Embryonic facial prominence (tissue), 1 donor: ENCODE measurements around the gene HTR6.
A peak's percentile ranks its signal among the peaks of the same experiment; 100 is the strongest.

Experiments used
- DNase-seq: peaks from one replicate; pipeline ENCODE4 v3.0.0-alpha.2; 2016; ENCODE audit errors: extremely low spot score

The HTR6 gene

GRCh38 chr1:19656780-19657466 is 7.8 kb upstream of the HTR6 start:
- no peak for DNase-seq

- no peak for DNase-seq
These were observed 7.2 kb upstream of the HTR6 start for GRCh38 chr1:19657511-19657910.

DNA sequence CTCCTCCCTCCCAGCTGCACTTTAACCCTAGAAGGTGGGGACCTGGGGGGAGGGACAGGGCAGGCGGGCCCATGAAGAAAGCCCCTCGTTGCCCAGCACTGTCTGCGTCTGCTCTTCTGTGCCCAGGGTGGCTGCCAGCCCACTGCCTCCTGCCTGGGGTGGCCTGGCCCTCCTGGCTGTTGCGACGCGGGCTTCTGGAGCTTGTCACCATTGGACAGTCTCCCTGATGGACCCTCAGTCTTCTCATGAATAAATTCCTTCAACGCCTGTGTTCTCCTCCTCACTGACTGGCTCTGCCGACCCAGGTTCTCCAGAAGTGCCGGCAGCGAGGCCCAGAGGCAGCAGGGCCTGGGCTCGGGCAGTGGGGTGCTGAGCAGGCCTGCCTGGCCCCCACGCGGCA is 6.5 kb upstream of the HTR6 start:
- no peak for DNase-seq

- DNase-seq, result peak; percentile 26
These were observed 2.9 kb upstream of the HTR6 start for GRCh38 chr1:19661721-19662228.

DNA sequence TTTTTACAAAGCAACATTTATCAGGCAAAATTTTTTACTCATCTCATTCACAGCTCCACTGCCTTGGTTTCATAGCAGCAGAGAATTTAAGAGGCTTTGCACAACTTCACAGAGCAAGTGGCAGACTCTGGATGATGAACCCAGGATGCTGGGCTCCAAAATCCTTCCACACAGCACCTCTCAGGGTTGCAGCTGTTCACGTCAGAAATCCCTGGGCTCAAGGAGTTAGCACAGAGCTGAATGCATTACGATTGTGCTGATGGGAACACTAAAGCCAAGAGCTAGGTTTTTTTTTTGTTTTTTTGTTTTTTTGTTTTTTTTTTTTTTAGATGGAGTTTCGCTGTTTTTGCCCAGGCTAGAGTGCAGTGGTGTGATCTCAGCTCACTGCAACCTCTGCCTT is 2.4 kb upstream of the HTR6 start:
- no peak for DNase-seq

DNA sequence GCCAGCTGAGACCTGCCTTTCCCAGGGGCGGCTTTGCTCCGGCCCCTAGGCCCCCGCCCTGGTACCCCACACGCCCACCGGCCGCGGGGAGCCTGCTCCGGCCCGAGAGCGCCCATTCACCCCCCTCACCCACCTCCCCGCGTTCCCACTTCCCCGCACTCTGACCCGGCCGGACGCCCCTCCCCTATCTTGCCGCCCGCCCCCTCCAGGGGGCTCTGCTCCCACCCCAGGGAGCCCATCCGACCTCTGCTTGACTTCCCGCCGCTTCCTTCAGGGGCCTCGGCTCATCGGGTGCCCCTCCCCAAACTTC is 466 bp downstream of the HTR6 start:
- DNase-seq, result no peak

DNA sequence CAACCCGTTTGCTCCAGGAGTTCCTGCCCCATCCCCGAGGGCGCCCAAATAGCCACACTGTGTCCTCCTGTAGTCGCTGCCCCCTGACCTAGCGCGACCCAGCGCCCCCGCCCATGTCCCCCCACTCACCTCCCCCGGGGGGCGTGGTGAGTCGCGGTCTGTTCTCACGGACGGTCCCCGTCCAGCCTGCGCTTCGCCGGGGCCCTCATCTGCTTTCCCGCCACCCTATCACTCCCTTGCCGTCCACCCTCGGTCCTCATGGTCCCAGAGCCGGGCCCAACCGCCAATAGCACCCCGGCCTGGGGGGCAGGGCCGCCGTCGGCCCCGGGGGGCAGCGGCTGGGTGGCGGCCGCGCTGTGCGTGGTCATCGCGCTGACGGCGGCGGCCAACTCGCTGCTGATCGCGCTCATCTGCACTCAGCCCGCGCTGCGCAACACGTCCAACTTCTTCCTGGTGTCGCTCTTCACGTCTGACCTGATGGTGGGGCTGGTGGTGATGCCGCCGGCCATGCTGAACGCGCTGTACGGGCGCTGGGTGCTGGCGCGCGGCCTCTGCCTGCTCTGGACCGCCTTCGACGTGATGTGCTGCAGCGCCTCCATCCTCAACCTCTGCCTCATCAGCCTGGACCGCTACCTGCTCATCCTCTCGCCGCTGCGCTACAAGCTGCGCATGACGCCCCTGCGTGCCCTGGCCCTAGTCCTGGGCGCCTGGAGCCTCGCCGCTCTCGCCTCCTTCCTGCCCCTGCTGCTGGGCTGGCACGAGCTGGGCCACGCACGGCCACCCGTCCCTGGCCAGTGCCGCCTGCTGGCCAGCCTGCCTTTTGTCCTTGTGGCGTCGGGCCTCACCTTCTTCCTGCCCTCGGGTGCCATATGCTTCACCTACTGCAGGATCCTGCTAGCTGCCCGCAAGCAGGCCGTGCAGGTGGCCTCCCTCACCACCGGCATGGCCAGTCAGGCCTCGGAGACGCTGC is 1.1 kb downstream of the HTR6 start:
- no peak for DNase-seq

GRCh38 chr1:19668888-19669287 is 4.2 kb downstream of the HTR6 start:
- no peak for DNase-seq

- no peak for DNase-seq
These were observed 6.1 kb downstream of the HTR6 start for GRCh38 chr1:19670787-19671186.

DNA sequence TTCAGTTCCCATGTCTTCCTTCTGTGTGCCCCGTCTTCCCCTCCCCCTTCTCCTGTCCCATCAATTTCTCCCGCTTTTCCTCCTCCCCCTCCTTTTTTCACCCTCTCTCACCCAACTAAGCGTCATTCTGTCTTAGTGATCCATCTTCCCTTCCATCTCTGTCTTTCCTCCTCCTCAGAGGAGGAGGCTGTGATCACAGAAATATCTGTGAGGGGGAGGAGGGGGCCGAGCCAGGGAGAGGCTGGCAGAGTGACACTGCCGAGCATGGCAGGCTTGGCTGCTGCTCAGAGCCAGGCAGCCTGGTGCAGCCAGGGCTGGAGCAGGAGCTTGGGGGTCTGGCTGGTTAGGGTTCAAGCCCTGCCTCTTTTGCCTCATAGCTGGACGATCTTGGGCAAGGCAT is 7.6 kb downstream of the HTR6 start:
- DNase-seq, result no peak

DNA sequence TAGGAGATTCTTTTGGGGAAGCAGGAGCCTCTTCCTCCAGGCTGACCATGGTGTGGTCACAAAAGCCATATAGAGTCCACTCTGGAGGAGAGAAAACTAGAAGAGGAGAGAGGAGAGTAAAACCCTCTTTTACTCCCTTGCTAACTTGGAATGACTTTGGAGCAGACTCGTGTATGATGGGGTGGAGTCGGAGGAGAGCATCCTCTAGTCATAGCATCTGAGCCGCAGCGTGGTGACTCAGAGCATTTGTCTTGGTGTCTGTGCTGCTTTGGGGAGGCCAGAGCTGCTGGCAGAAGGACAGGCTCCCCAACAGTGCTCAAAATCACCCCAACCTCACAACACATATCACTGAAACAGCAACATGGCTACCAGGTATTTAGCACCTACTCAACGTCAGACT is 11.1 kb downstream of the HTR6 start:
- no peak for DNase-seq

- DNase-seq, result peak; percentile 39
These were observed 11.8 kb downstream of the HTR6 start for GRCh38 chr1:19676438-19676922.

GRCh38 chr1:19678493-19678892 is 13.8 kb downstream of the HTR6 start:
- no peak for DNase-seq

DNA sequence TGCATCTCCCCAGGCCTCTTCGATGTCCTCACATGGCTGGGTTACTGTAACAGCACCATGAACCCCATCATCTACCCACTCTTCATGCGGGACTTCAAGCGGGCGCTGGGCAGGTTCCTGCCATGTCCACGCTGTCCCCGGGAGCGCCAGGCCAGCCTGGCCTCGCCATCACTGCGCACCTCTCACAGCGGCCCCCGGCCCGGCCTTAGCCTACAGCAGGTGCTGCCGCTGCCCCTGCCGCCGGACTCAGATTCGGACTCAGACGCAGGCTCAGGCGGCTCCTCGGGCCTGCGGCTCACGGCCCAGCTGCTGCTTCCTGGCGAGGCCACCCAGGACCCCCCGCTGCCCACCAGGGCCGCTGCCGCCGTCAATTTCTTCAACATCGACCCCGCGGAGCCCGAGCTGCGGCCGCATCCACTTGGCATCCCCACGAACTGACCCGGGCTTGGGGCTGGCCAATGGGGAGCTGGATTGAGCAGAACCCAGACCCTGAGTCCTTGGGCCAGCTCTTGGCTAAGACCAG is 14.3 kb downstream of the HTR6 start:
- DNase-seq, result no peak

GRCh38 chr1:19679691-19680090 is 15.0 kb downstream of the HTR6 start:
- DNase-seq, result no peak

DNA sequence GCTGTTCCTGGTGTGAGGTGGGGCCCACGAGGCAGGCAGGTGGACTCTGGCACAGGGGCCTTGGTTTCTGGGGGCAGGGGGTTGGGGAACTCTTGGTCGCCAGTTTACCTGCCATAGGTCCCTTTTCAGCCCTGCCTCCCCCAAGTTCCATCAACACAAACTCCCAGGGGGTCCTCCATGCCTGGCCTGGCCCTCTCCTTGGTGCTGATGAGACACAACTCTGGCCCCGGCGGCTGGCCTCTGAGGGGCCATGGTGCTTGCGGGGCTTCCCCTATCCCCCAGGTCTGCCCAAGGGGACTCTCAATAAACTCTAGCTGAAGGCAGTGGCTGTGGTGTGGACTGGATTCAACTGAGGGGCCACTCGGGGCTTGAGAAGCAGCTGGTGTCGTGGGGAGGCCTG is 16.0 kb downstream of the HTR6 start:
- DNase-seq, result no peak

DNA sequence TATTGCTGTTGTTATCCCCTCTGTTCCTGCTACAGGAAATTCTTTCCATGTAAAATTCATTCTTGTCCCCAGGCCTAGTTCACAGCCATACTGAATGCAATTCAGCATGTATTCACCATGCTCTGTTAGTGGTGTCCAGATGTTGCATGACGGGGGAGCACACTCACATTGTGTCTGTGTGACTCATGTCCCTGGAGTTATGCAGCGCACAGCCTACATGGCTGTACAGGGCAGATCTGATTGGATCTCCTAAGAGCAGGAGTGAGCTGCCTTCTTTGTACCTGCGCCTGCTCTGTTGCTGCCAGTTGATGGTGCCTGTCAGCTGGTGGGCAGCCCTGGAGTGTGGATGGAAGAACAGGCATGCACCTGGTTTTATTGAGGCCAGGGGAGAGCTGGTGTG is 17.6 kb downstream of the HTR6 start:
- DNase-seq, result peak; percentile 12

DNA sequence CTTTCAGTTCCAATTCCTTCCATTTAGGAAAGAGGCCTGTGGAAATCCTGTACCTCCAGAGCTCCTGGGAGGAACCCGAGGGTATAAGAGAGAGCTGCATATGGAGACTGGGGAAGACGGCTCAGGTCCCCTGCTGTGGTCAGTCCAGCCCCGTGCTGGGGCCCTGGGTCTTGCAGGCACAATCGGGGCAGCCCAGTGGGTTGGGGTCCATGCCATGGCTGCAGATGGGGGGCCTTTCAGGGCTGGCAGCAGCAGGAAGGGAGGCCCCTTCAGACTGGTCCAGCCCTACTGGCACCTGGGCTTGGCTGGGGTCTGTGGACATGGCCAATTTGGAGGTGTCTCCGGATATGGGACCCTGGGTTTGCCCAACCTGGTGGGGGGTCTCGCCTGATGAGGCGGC is 18.2 kb downstream of the HTR6 start:
- no peak for DNase-seq

- DNase-seq, result no peak
These were observed 18.7 kb downstream of the HTR6 start for GRCh38 chr1:19683351-19683750.

DNA sequence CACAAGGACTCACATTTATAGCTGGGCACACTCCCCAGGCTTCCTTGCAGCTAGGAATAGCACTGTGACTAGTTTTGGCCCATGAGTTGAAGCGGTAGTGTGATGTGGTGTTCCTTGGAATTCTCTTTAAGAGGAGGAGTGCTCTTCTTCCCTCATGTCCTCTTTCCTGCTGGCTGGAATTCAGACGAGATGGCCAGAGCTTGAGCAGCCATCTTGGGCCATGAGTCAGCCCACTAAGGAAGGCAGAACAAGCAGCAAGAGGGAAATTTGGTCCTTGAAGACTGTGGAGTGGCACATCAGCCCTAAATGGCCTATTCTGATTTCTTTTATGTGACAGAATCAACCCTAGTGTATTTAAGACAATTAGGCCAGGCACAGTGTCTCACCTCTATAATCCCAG is 20.0 kb downstream of the HTR6 start:
- no peak for DNase-seq

GRCh38 chr1:19685994-19686393 is 21.3 kb downstream of the HTR6 start:
- DNase-seq, result no peak

DNA sequence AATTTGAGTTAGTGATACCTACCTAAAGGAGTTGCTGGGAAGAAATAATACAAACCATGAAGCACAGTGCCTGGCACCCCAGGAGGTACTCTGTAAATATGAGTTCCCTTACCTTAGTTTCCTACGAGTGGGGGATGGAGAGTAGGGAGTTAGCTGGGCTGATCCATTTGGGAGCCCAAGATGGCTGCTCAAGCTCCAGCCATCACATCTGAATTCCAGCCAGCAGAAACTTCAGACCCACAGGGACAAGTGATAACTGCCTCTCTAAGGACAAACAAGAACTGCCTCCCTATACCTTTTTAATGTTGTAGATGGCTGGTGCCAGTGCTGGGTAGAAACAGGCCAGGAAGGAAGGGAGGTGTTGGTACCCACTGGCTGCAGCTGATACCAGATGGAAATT is 22.7 kb downstream of the HTR6 start:
- DNase-seq, result no peak
